K562 (cell line): ENCODE results near the gene SCN4A. TPM values are rescaled to one million over a fixed set of nuclear protein-coding genes. Genes with fewer than 3 reads are reported as not detected.

Experiments
- ATAC-seq: fragments of 200-7000 bp; cut with Tn5 transposase; 3 replicates; pipeline ENCODE4 v1.9.1; 2020; ENCODE audit warnings: moderate library complexity
- BruUV-seq: library from RNA; stranded (reverse); fragments of 400-500 nt; replicated peaks from 2 replicates; lab custom pipeline; 2021; lab: Mats Ljungman, UMichigan
- CTCF ChIA-PET: fragments of 300-600 bp; formaldehyde crosslinking; extraction: SDS; loops from one replicate; lab custom pipeline; 2021; ENCODE audit warnings: low intra/inter-chr PET ratio; lab: Yijun Ruan, JAX
- POLR2A ChIA-PET: fragments of 300-600, 350-650 bp; sonication (Branson Sonifier 250); formaldehyde crosslinking; extraction: SDS; loops from one replicate; lab custom pipeline; 2021; ENCODE audit warnings: antibody characterized with exemption, inconsistent platforms; lab: Yijun Ruan, JAX
- DNase-seq, 4 experiments: peaks; one replicate each; pipeline versions ENCODE4 v3.0.0 to v3.0.0-alpha.2; 2011 to 2018; ENCODE audit warnings: low spot score in 3 of 4, mixed read lengths in 3 of 4; ENCODE audit errors: extremely low read depth in 1 of 4
- FAIRE-seq: peaks from 2 replicates; lab custom pipeline; 2011; peaks lifted over from hg19 to GRCh38; lab: Jason Lieb, UNC
- H2AFZ ChIP-seq: 2 replicates; pipeline ENCODE4 v1.6.0; 2011; ENCODE audit warnings: low read depth, low read length, control low read depth, inconsistent platforms
- H3K27ac ChIP-seq: fragments of 200-600 bp; 3 replicates; pipeline ENCODE4 v1.8.0; 2011; ENCODE audit warnings: low read depth, mild to moderate bottlenecking, control low read depth, inconsistent platforms, low read length, moderate library complexity, mixed read lengths; ENCODE audit errors: extremely low read depth
- H3K27me3 ChIP-seq, 2 experiments: fragments of 300-600 bp in 1 of 2; 2 replicates in 1 of 2; 3 replicates in 1 of 2; pipeline versions ENCODE4 v1.6.0 to v1.8.0; 2011; ENCODE audit warnings: inconsistent platforms in 2 of 2, low read length in 2 of 2, mild to moderate bottlenecking in 1 of 2, mixed read lengths in 1 of 2, moderate library complexity in 1 of 2; ENCODE audit not compliant: control insufficient read depth in 2 of 2, insufficient read depth in 2 of 2
- H3K36me3 ChIP-seq: fragments of 300-600 bp; 3 replicates; pipeline ENCODE4 v1.8.0; 2011; ENCODE audit warnings: mild to moderate bottlenecking, low read length, inconsistent platforms; ENCODE audit not compliant: control insufficient read depth, insufficient read depth
- H3K4me1 ChIP-seq, 2 experiments: fragments of 200-600 bp in 1 of 2; replicated peaks in 1 of 2; 2 replicates in 1 of 2; 3 replicates in 1 of 2; pipeline versions ENCODE4 v1.5.1 to v1.8.0; 2011; ENCODE audit warnings: inconsistent platforms in 2 of 2, low read length in 2 of 2, mild to moderate bottlenecking in 1 of 2, mixed read lengths in 1 of 2, moderate library complexity in 1 of 2; ENCODE audit not compliant: control insufficient read depth in 2 of 2, insufficient read depth in 2 of 2
- H3K4me2 ChIP-seq: 2 replicates; pipeline ENCODE4 v1.6.1; 2011; ENCODE audit warnings: low read length, control low read depth, inconsistent platforms, mixed read lengths; ENCODE audit not compliant: insufficient read depth
- H3K4me3 ChIP-seq: fragments of 200-600 bp; sonication (generic), shearing (Covaris generic); 2 replicates; pipeline ENCODE4 v1.5.1; 2016; ENCODE audit warnings: control low read depth, inconsistent platforms
- H3K79me2 ChIP-seq: fragments of 200-600 bp; 3 replicates; pipeline ENCODE4 v1.8.0; 2011; ENCODE audit warnings: low read length, inconsistent platforms; ENCODE audit not compliant: control insufficient read depth, insufficient read depth
- H3K9ac ChIP-seq, 2 experiments: 2 replicates each; pipeline versions ENCODE4 v1.6.0 to v1.6.1; 2011; ENCODE audit warnings: low read depth in 2 of 2, low read length in 2 of 2, control low read depth in 1 of 2, inconsistent platforms in 1 of 2, mild to moderate bottlenecking in 1 of 2, mixed read lengths in 1 of 2; ENCODE audit not compliant: insufficient read depth in 1 of 2
- H3K9me1 ChIP-seq: one replicate; pipeline ENCODE4 v1.6.0; 2011; ENCODE audit warnings: inconsistent platforms, mild to moderate bottlenecking, low read length, moderate library complexity; ENCODE audit not compliant: control insufficient read depth, insufficient read depth
- H3K9me3 ChIP-seq: replicated peaks from 2 replicates; pipeline ENCODE4 v1.5.1; 2011; ENCODE audit warnings: low read depth, low read length, inconsistent platforms; ENCODE audit not compliant: control insufficient read depth, insufficient read depth
- H4K20me1 ChIP-seq: replicated peaks from 2 replicates; pipeline ENCODE4 v1.6.1; 2011; ENCODE audit warnings: low read length, inconsistent platforms, mixed read lengths; ENCODE audit not compliant: control insufficient read depth, insufficient read depth
- AFF4 ChIP-seq: sonication (generic); formaldehyde crosslinking; IDR thresholded peaks from 2 replicates; pipeline ENCODE4 v1.8.0; 2023; ENCODE audit warnings: mild to moderate bottlenecking, missing genetic modification reagents
- FUS ChIP-seq: fragments of 200-400 bp; formaldehyde crosslinking; optimal IDR thresholded peaks from 2 replicates; pipeline ENCODE3; 2017; ENCODE audit warnings: low read depth, low read length
- HDAC6 ChIP-seq: IDR thresholded peaks from 2 replicates; pipeline ENCODE4 v1.6.1; 2012; ENCODE audit warnings: low read depth, mild to moderate bottlenecking, control low read depth, inconsistent platforms, low read length, moderate library complexity
- MYBL2 ChIP-seq, 2 experiments: fragments of 450-650 bp in 1 of 2; sonication (generic) in 1 of 2; formaldehyde crosslinking in 1 of 2; IDR thresholded peaks; 2 replicates each; pipeline versions ENCODE4 v1.6.1 to v1.8.1; 2017 to 2022; ENCODE audit warnings: borderline replicate concordance in 1 of 2, inconsistent platforms in 1 of 2, low read depth in 1 of 2, mild to moderate bottlenecking in 1 of 2, missing genetic modification reagents in 1 of 2, moderate library complexity in 1 of 2
- SNAPC5 ChIP-seq: fragments of 250-450 bp; sonication (Bioruptor Pico); IDR thresholded peaks from 2 replicates; pipeline ENCODE4 v1.8.0; 2021; ENCODE audit warnings: moderate library complexity, mild to moderate bottlenecking, inconsistent platforms
- ZFP91 ChIP-seq: sonication (generic); formaldehyde crosslinking; IDR thresholded peaks from 2 replicates; pipeline ENCODE4 v1.8.0; 2022; ENCODE audit warnings: mild to moderate bottlenecking, missing genetic modification reagents
- WGBS: fragments of 100-300 bp; shearing (Covaris generic); methylation state at CpG from one replicate; pipeline ENCODE4 v1.1.6; 2016; ENCODE audit warnings: low coverage, mixed read lengths; ENCODE audit not compliant: insufficient coverage; ENCODE audit errors: missing lambda C conversion rate; 5-methylcytosine and 5-hydroxymethylcytosine counted together
- in situ Hi-C: fragments of 300-500 bp; cut with MboI; formaldehyde crosslinking; loops from 4 replicates; pipeline ENCODE4 v1.15.0; 2018; ENCODE audit warnings: inconsistent platforms, mixed read lengths
- intact Hi-C: fragments of 100-400 bp; cut with micrococcal nuclease; formaldehyde crosslinking; loops from 2 replicates; pipeline ENCODE4 v1.14.2; 2022
- polyA plus RNA-seq, 8 experiments: library from polyadenylated mRNA; depleted of rRNA in 4 of 8; stranded (reverse) in 5 of 8; unstranded in 3 of 8; fragments of >200 nt; fragmentation: Nextera tagmentation in 2 of 8; fragmentation: Illumina TruSeq in 1 of 8; extraction: Ambion mirVana in 2 of 8; extraction: Trizol in 1 of 8; gene quantifications; 2 replicates each; pipeline versions ENCODE4 v1.2.1 to v1.2.3, GENCODE V29; 2011 to 2014; ENCODE audit warnings: inconsistent platforms in 1 of 8, missing spikeins in 1 of 8
- total RNA-seq, 7 experiments: library from RNA; depleted of rRNA in 6 of 7; stranded (reverse); fragments of >200 nt in 6 of 7; fragmentation: Illumina TruSeq in 2 of 7; extraction: Trizol in 2 of 7; gene quantifications; 2 replicates each; pipeline versions ENCODE4 v1.2.1 to v1.2.3, GENCODE V29; 2011 to 2021; ENCODE audit warnings: low replicate concordance in 1 of 7

Gene SCN4A
- total and polyA plus RNA-seq, 9 of the 15 experiments (the other 6 are each of a cell fraction or from before 2014, with no cell fraction given), result 0.29 to 2.6 (median 1.4) TPM

DNA sequence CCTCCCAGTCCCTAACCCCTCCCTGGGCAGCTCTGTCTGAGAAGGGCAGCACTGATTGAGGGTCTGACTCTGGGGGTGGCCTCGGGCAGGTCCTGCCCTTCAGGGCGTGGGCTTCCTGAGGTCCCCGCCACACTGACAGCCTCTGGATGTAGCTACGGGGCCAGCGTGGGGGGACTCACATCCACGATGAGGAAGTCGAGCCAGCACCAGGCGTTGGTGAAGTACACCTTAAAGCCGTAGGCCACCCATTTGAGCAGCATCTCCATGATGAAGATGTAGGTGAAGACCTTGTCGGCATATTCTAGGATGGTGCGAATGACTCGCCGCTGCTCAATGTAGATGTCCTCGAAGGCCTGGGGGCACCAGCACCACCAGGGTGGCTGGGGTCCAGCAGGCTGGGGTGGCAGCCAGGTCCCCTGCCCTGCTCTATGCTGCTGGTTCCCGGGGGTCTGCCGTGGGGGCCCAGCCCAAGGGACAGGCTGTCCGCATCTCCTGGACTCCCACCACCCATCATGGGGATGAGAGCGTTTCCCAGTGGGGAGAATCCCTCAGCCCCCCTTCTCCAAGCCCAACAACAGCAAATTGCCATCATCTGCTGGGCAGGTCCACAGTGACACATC lies 24.9 kb downstream of the SCN4A start:
- Histone ChIP-seq H3K9ac (no peak overlapping the region), H4K20me1 (peaks cover 8% of the 10 kb centered on the region; the same call in 1 of the 2 replicates), H3K27ac (no peak overlapping the region), H3K79me2 (no peaks in the 10 kb centered on the region), H3K27me3 (peaks cover 20 to 69% of the 10 kb centered on the region in 2 experiments; a peak in 4 of 5 replicates), H3K4me3 (no peak overlapping the region), H3K4me2 (no peak overlapping the region), H3K4me1 (peaks cover 3 to 28% of the 10 kb centered on the region in 2 experiments; a peak in 3 of 5 replicates), H3K36me3 (no peaks in the 10 kb centered on the region), H3K9me1 (no peaks in the 10 kb centered on the region), H3K9me3 (no peaks in the 10 kb centered on the region), H2AFZ (no peak overlapping the region)
- intact Hi-C loops, result loop anchor here (2.0 to 10.0 kb wide), 3 partner anchors 29 to 77 kb away; partner anchors contain the start of genes GH1 and ICAM2
- in situ Hi-C loops, result no loop called here
- ChIA-PET CTCF (interaction anchor here (0.6 kb wide), 1 partner anchor 334 kb away, joined by 3 read pairs; no protein-coding TSS in a partner anchor), POLR2A (interaction anchor here (2.2 kb wide), 1 partner anchor 9 kb away, joined by 6 read pairs; no protein-coding TSS in a partner anchor)
- WGBS, result 13% methylated on average over 16 of the region's 18 CpGs
- FAIRE-seq (no peak), DNase-seq (no peak), ATAC-seq (no peak)
- BruUV-seq, result no TSS peak
- TF ChIP-seq ZFP91 (CRISPR knock-in tag), result 0 out of 2 replicates have a peak, but pooled peaks have one; percentile 45
- TF ChIP-seq AFF4, result no peak
- no peak for TF ChIP-seq HDAC6
- TF ChIP-seq FUS, result no peak
- no peak for TF ChIP-seq SNAPC5 (CRISPR knock-in tag)
- no peak for TF ChIP-seq MYBL2 (IDR thresholded peaks at IDR 0.05; ENCODE audit: low read depth)
- no peak for TF ChIP-seq MYBL2 (CRISPR knock-in tag; IDR thresholded peaks at IDR 0.05; ENCODE audit: borderline replicate concordance)
